Keratinocyte (primary cell): ENCODE results near the gene SCN4A. TPM values are rescaled to one million over a fixed set of nuclear protein-coding genes. Genes with fewer than 3 reads are reported as not detected.
"Not testable (repeated sequence)": the region's sequence is repeated elsewhere in the genome, so short reads cannot be mapped to it uniquely, and the experiment has no call there.

Experiments used
- DNase-seq: peaks from one replicate; pipeline ENCODE4 v3.0.0-alpha.2; 2011; ENCODE audit warnings: low read depth, missing footprints, low spot score
- FAIRE-seq: peaks from 2 replicates; lab custom pipeline; 2011; peaks lifted over from hg19 to GRCh38; lab: Jason Lieb, UNC
- H2AFZ ChIP-seq: 2 replicates; pipeline ENCODE4 v1.6.0; 2012; ENCODE audit warnings: low read length, control low read depth, inconsistent platforms; ENCODE audit not compliant: control insufficient read depth
- H3K27ac ChIP-seq: 2 replicates; pipeline ENCODE4 v1.5.1; 2011; ENCODE audit warnings: low read length; ENCODE audit not compliant: control insufficient read depth, insufficient read depth
- H3K27me3 ChIP-seq: 3 replicates; pipeline ENCODE4 v1.6.0; 2011; ENCODE audit warnings: low read length; ENCODE audit not compliant: control insufficient read depth, insufficient read depth; ENCODE audit errors: extremely low read depth
- H3K36me3 ChIP-seq, 2 experiments: 2 replicates in 1 of 2; 3 replicates in 1 of 2; pipeline ENCODE4 v1.5.1; 2011; ENCODE audit warnings: low read length in 2 of 2, mild to moderate bottlenecking in 1 of 2; ENCODE audit not compliant: control insufficient read depth in 2 of 2, insufficient read depth in 2 of 2; ENCODE audit errors: extremely low read depth in 1 of 2
- H3K4me1 ChIP-seq: 3 replicates; pipeline ENCODE4 v1.5.1; 2011; ENCODE audit warnings: low read length; ENCODE audit not compliant: control insufficient read depth, insufficient read depth; ENCODE audit errors: extremely low read depth
- H3K4me2 ChIP-seq: 3 replicates; pipeline ENCODE4 v1.6.0; 2011; ENCODE audit warnings: low read depth, low read length; ENCODE audit not compliant: control insufficient read depth, insufficient read depth; ENCODE audit errors: extremely low read depth
- H3K4me3 ChIP-seq, 3 experiments: fragments of 200-600 bp in 1 of 3; sonication (generic) in 1 of 3; 2 replicates in 2 of 3; 3 replicates in 1 of 3; pipeline ENCODE4 v1.5.1; 2011 to 2016; ENCODE audit warnings: low read length in 3 of 3, mild to moderate bottlenecking in 3 of 3, control low read depth in 2 of 3, inconsistent platforms in 1 of 3, low read depth in 1 of 3, mixed read lengths in 1 of 3, mixed run types in 1 of 3, moderate library complexity in 1 of 3; ENCODE audit not compliant: control insufficient read depth in 2 of 3, insufficient read depth in 2 of 3; ENCODE audit errors: extremely low read depth in 1 of 3
- H3K79me2 ChIP-seq: 2 replicates; pipeline ENCODE4 v1.6.0; 2012; ENCODE audit warnings: low read length; ENCODE audit not compliant: control insufficient read depth, insufficient read depth
- H3K9ac ChIP-seq: 3 replicates; pipeline ENCODE4 v1.6.0; 2011; ENCODE audit warnings: low read length; ENCODE audit not compliant: control insufficient read depth, insufficient read depth; ENCODE audit errors: extremely low read depth
- H3K9me1 ChIP-seq: 3 replicates; pipeline ENCODE4 v1.6.0; 2011; ENCODE audit warnings: low read length; ENCODE audit not compliant: control insufficient read depth, insufficient read depth; ENCODE audit errors: extremely low read depth
- H3K9me3 ChIP-seq: 2 replicates; pipeline ENCODE4 v1.5.1; 2012; ENCODE audit warnings: low read depth, low read length; ENCODE audit not compliant: control insufficient read depth
- H4K20me1 ChIP-seq: 3 replicates; pipeline ENCODE4 v1.6.0; 2011; ENCODE audit warnings: low read length; ENCODE audit not compliant: control insufficient read depth, insufficient read depth; ENCODE audit errors: extremely low read depth
- dilution Hi-C: fragments of 300-500 bp; cut with MboI; formaldehyde crosslinking; loops from one replicate; pipeline ENCODE4 v1.7.0; 2020; ENCODE audit warnings: low sequenced_read_pairs; ENCODE audit not compliant: extremely low pct_ligation_motif_present
- polyA plus RNA-seq, 5 experiments: library from polyadenylated mRNA; depleted of rRNA in 3 of 5; stranded (reverse) in 3 of 5; stranded (forward) in 1 of 5; unstranded in 1 of 5; fragments of >200 nt; gene quantifications; 1 replicate in 1 of 5; 2 replicates in 3 of 5; 3 replicates in 1 of 5; pipeline versions ENCODE4 v1.2.1 to v1.2.3, GENCODE V29; 2011 to 2012; ENCODE audit warnings: missing spikeins in 2 of 5, low read depth in 1 of 5, low replicate concordance in 1 of 5

The SCN4A gene
- polyA plus RNA-seq, 1 donor (not counting 4 experiments of a cell fraction or from before 2014, with no cell fraction given): not detected

GRCh38 chr17:63898899-63899798, 73.6 kb downstream of the SCN4A start:
- H3K4me3 ChIP-seq, H4K20me1 ChIP-seq, H2AFZ ChIP-seq, H3K79me2 ChIP-seq, H3K27me3 ChIP-seq, DNase-seq, H3K4me2 ChIP-seq, H3K27ac ChIP-seq, H3K9me1 ChIP-seq, H3K9me3 ChIP-seq, H3K36me3 ChIP-seq, FAIRE-seq, dilution Hi-C loops, H3K4me1 ChIP-seq, H3K9ac ChIP-seq: not testable (repeated sequence)

GRCh38 chr17:63896524-63897354, 76.0 kb downstream of the SCN4A start, which contains the start of gene CSH1:
Gene CSH1, minus strand, starts transcription at chr17:63896574. Its CDS starts 63 bp downstream, at chr17:63896511.
- H3K4me2 ChIP-seq, H3K27me3 ChIP-seq, DNase-seq, H4K20me1 ChIP-seq, H3K27ac ChIP-seq, H3K79me2 ChIP-seq, H3K4me1 ChIP-seq, dilution Hi-C loops, H3K36me3 ChIP-seq, H3K9me3 ChIP-seq, H2AFZ ChIP-seq, H3K9me1 ChIP-seq, H3K9ac ChIP-seq, H3K4me3 ChIP-seq, FAIRE-seq: not testable (repeated sequence)

GRCh38 chr17:63894821-63895220, 77.9 kb downstream of the SCN4A start:
- H3K4me3 ChIP-seq, H3K79me2 ChIP-seq, dilution Hi-C loops, H3K36me3 ChIP-seq, H3K4me1 ChIP-seq, H3K9ac ChIP-seq, H2AFZ ChIP-seq, H3K9me1 ChIP-seq, DNase-seq, H3K27ac ChIP-seq, H3K9me3 ChIP-seq, H4K20me1 ChIP-seq, H3K4me2 ChIP-seq, FAIRE-seq, H3K27me3 ChIP-seq: not testable (repeated sequence)

GRCh38 chr17:63894021-63894420, 78.7 kb downstream of the SCN4A start:
- dilution Hi-C loops, FAIRE-seq: not testable (repeated sequence)

More at GRCh38 chr17:63894021-63894420, 78.7 kb downstream of the SCN4A start:
- H3K79me2 ChIP-seq, H3K9me1 ChIP-seq, H3K4me3 ChIP-seq, H2AFZ ChIP-seq, H3K9me3 ChIP-seq, H3K4me2 ChIP-seq, H3K4me1 ChIP-seq, DNase-seq, H3K9ac ChIP-seq, H4K20me1 ChIP-seq, H3K27me3 ChIP-seq, H3K27ac ChIP-seq, H3K36me3 ChIP-seq: not testable (repeated sequence)
